Activated T-cell treated with anti-CD3 and anti-CD28 coated beads, Interleukin-2, amount 50 U/mL, for 24 hours (primary cell): ENCODE data around the gene COX8A.

Experiments
- DNase-seq: peaks from one replicate; pipeline ENCODE4 v3.0.0-alpha.2; 2020
- H3K27ac Mint-ChIP-seq: 2 replicates; pipeline ENCODE4 v1.8.0; 2020; ENCODE audit warnings: mild to moderate bottlenecking, mixed read lengths
- H3K27me3 Mint-ChIP-seq: 2 replicates; pipeline ENCODE4 v1.8.0; 2020; ENCODE audit warnings: mixed read lengths
- H3K36me3 Mint-ChIP-seq: 2 replicates; pipeline ENCODE4 v1.8.0; 2020; ENCODE audit warnings: low read depth, mixed read lengths
- H3K4me1 Mint-ChIP-seq: 2 replicates; pipeline ENCODE4 v1.8.0; 2020; ENCODE audit warnings: low read depth, mixed read lengths
- H3K4me3 Mint-ChIP-seq: 2 replicates; pipeline ENCODE4 v1.8.0; 2020; ENCODE audit warnings: mild to moderate bottlenecking, moderate library complexity, mixed read lengths
- H3K9me3 Mint-ChIP-seq: 2 replicates; pipeline ENCODE4 v1.8.0; 2020; ENCODE audit warnings: mixed read lengths

Gene COX8A

DNA sequence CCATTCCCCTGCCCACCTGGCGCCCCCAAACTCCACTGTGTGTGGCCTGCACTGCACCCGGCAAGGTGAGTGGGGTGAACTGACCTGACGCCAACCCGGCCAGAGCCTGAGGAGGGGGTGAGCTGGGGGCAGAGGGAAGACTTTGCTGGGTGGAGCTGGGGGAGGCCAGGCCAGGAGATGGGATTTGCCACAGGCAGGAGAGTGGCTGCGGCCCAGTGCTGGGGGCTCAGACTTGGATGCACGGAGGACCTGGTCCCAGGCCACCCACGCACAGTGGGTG is 43.5 kb downstream of the COX8A start:
- Mint-ChIP-seq H3K4me1 (no peaks in the 10 kb centered on the region), H3K36me3 (no peaks in the 10 kb centered on the region), H3K9me3 (no peaks in the 10 kb centered on the region), H3K4me3 (no peak overlapping the region), H3K27ac (no peak overlapping the region), H3K27me3 (no peaks in the 10 kb centered on the region)
- no peak for DNase-seq

DNA sequence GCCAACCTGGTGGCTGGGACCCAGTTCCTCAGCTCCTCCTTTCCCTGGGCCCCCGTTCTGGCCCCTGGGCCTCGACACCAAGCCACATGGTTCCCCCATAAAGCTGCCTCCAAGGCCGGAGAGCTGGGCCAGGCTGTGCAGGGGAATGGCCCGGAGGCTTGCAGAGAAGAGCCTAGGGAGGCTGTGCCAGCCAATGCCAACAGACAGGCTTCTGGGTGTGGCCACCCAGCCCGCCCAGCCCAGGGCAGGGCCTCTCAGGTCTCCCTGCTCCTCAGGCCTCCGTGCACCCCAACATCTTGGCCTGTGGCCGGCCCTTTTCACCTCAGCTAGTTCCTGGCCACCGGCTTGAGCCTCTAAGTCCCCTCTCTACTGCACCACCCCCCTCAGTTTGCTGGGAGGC is 43.9 kb downstream of the COX8A start:
- DNase-seq = no peak
- H3K27ac Mint-ChIP-seq = no peak overlapping the region
- H3K4me1 Mint-ChIP-seq = no peaks in the 10 kb centered on the region
- H3K9me3 Mint-ChIP-seq = no peaks in the 10 kb centered on the region
- no peak overlapping the region for H3K4me3 Mint-ChIP-seq
- no peaks in the 10 kb centered on the region for H3K27me3 Mint-ChIP-seq
- no peaks in the 10 kb centered on the region for H3K36me3 Mint-ChIP-seq

DNA sequence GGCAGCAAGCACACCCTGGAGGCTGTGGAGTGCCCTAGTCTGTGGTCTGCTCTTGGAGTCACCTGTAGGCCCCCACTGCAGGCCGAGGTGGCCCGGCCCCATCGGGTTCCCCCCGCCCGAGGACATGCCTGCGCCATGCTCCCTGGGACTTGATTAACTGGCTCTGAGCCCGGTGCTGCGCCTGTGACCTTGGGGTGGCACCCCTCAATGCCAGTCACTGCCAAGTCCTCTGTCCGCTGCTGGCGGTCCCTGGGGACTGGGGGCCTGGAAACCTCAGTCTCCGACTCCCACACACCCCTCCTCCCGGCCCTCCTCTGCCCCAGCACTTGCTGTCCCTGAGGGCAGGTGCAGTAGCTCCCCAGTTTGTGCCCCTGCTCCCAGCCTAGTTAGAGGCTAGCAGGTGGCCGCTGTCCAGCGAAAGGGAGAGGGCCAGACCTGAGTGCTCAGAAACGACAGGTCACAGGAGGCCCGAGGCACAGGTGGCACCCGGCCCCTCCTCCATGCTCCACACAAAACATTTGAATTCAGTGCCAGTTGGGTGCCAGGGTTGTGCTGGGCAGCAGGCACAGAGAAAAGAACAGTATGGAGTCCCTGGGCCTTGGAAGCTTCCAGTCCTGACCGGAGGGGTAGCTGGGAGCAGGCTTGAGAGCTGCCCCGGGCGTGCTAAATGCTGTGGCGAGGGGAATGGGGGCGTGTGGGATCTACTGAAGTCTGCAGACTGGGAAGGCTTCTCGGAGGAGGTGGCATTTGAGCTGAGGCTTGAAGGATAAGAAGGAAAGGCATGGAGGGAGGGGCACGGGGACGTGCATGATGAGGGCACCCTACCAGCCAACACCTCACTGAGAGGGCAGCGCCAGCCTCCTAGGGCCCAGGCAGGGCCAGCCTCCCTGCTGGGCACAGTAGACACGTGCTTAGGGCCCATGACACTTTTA is 45.0 kb downstream of the COX8A start:
- no peaks in the 10 kb centered on the region for H3K4me1 Mint-ChIP-seq
- H3K36me3 Mint-ChIP-seq = no peaks in the 10 kb centered on the region
- no peak overlapping the region for H3K27ac Mint-ChIP-seq
- no peaks in the 10 kb centered on the region for H3K9me3 Mint-ChIP-seq
- no peaks in the 10 kb centered on the region for H3K27me3 Mint-ChIP-seq
- DNase-seq = no peak
- no peak overlapping the region for H3K4me3 Mint-ChIP-seq

DNA sequence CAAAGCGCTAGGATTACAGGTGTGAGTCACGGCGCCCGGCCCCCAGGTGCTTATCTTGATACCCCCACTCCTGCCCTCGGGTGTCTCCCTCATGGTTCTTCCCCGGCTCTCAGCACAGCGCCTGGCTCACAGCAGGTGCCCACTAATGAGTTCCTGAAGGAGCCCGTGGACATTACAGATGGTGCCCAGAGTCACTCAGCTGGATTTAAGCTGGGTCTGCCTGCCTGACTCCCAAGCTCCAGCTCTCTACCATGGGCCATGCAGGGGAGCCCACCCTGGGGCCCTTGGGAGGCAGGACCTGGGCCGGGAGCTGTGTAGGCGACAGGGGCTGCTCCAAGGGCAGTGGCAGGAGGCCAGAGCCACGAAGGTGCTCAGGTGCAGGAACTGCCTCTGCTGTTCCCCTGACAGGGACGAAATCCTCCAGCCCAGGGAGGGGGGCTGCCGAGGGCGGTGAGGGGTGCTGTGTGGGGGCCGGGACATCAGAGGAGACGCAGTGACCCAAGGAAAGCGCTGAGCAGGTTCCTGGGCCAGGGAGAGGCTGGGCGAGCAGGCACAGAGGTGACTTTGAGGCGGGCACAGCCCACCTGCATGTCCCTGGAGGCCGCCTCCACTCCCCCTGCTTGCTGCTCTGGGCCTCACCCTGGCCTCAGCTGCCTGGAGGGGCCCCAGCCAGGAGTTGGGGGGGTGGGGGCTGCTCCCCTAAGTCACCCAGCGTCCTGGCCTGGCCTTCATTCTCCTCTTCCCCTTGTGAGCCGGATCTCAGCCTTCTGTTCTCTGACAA is 46.7 kb downstream of the COX8A start:
- Mint-ChIP-seq H3K4me1 (no peaks in the 10 kb centered on the region), H3K27me3 (no peaks in the 10 kb centered on the region)

DNA sequence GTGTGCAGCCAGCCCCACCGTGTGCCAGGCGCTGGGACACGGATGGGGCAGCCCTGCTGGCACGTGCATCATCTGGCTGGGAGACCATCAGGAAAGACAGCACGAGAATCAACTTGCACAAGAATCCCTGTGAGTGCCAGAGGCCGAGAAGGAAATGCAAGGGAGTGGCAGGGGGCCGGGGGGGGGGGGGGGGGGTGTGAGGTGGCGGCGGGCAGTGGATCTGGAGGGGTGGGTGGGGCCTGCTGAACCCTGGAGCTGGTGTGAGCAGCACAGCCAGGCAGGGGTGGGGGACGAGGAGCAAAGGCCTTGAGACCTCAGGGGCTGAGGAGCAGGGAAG is 47.3 kb downstream of the COX8A start:
- Mint-ChIP-seq H3K36me3 (no peaks in the 10 kb centered on the region), H3K9me3 (no peaks in the 10 kb centered on the region), H3K27me3 (peaks cover under 1% of the 10 kb centered on the region), H3K4me1 (no peaks in the 10 kb centered on the region), H3K4me3 (no peak overlapping the region), H3K27ac (no peak overlapping the region)
- DNase-seq = no peak

More for the DNA sequence above, 46.7 kb downstream of the COX8A start:
- H3K9me3 Mint-ChIP-seq = no peaks in the 10 kb centered on the region
- no peaks in the 10 kb centered on the region for H3K36me3 Mint-ChIP-seq
- H3K27ac Mint-ChIP-seq = no peak overlapping the region
- no peak overlapping the region for H3K4me3 Mint-ChIP-seq
- DNase-seq = no peak

DNA sequence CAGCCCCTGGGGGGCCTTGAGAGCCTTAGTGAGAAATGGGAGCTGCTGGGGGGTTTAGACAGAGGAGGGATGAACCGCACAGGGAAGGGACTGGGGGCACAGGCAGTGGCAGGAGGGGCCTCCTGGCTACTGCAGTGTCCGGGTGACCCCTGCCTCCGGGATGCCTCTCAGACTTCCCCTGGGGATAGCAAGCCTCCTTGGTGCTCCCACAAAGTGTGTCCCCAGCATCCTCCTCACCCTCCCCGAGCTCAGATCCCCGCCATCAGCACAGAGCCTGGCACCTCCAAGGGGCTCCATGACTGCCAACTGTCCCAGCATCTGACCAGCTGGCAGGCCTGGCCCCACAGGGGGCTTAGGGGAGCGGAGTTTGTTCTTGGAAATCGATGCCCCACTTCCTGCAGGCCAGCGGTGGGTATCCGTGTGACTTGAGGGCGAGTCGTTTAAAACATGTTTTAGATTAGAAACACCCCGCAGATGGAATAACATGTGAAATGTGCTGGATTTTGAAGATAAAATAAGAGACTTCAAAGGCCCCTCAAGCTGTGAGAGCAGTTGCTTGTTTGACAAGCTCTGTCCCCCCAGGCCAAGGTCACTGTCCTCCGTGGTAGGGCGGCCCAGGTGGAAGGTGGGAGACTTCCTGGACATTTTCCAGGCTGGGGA is 47.8 kb downstream of the COX8A start:
- no peaks in the 10 kb centered on the region for H3K4me1 Mint-ChIP-seq
- DNase-seq = no peak
- H3K4me3 Mint-ChIP-seq = no peak overlapping the region
- no peak overlapping the region for H3K27ac Mint-ChIP-seq
- H3K27me3 Mint-ChIP-seq = peaks cover 6% of the 10 kb centered on the region
- H3K9me3 Mint-ChIP-seq = no peaks in the 10 kb centered on the region
- H3K36me3 Mint-ChIP-seq = no peaks in the 10 kb centered on the region

DNA sequence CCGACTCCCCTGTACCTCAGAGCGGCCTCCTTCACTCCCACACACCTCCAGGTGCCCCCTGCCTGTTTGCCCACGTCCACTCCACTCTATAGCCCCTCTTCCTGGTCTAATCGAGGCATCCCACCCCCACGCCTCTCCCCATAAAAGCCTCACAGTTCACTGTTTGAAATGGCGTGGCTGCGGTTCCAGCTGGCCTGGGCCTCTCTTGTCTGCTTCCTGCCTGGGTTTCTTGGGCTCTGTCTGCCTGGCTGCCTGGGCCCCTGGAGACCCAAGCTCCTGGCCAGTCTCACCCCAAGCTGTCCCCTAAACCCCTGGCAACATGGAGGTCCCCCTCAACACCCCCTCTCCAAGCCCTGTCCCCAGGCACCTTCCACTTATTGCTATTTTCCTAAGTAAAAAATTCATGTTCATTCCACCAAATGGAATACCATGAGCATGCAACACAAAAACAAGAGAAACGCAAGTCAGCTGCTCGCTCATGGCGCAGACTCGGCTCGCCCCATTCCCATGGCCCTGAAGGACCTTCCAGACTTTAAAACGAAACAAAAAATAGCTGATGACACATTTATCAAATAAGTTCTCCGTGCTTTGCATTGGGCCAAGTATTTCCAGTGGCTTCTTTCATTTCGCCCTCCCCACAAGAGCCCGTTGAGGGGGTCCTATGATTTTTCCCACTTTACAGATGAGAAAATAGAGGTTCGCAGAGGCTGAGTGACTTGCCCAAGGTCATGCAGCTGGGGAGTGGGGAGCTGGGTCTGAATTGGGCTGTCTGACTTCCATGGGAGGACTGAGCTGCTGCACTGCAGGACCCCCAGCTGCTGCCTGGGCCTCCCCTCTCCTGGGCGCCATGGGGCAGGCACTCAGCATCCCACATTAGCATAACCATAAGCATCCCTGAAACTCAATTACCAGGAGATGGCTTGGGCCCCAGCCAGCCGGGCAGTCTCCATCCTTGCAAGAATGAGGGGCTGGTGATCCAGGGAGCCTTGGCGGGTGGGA is 49.6 kb downstream of the COX8A start:
- no peak overlapping the region for H3K27ac Mint-ChIP-seq

DNA sequence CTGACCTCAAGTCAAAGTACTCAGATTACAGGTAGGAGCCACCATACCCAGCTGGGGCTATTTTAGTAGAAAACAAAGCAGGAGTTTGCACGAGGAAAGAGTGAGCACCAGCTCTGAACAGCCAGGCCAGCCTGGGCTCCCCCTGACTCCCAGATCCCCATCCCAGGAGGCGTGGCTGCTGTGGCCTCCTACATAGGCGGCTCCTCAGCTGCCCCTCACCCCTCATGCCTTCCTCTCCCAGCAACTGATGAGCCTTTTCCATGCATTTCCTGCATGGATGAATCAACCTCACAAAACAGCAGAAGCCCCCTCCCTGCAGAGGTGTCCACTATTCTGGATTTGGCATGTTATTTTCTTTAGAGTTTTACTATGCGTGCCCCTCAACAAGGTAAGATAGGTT is 50.8 kb downstream of the COX8A start:
- H3K4me3 Mint-ChIP-seq = no peak overlapping the region
- peaks cover 20% of the 10 kb centered on the region for H3K27me3 Mint-ChIP-seq
- no peak for DNase-seq
- H3K36me3 Mint-ChIP-seq = no peaks in the 10 kb centered on the region
- H3K27ac Mint-ChIP-seq = no peak overlapping the region
- no peaks in the 10 kb centered on the region for H3K9me3 Mint-ChIP-seq
- peaks cover 2% of the 10 kb centered on the region for H3K4me1 Mint-ChIP-seq

More for the DNA sequence above, 49.6 kb downstream of the COX8A start:
- no peak overlapping the region for H3K4me3 Mint-ChIP-seq
- H3K4me1 Mint-ChIP-seq = peaks cover 2% of the 10 kb centered on the region
- no peaks in the 10 kb centered on the region for H3K36me3 Mint-ChIP-seq
- no peaks in the 10 kb centered on the region for H3K9me3 Mint-ChIP-seq
- peaks cover 16% of the 10 kb centered on the region for H3K27me3 Mint-ChIP-seq
- DNase-seq = no peak
